Testis (tissue), 3 donors: ENCODE results near the gene EEA1. TPM values are rescaled to one million over a fixed set of nuclear protein-coding genes. Genes with fewer than 3 reads are reported as not detected.

Experiments
- DNase-seq: peaks from one replicate; pipeline ENCODE4 v3.0.0-alpha.2; 2019
- H3K27ac ChIP-seq, 2 donors: fragments of 200-600 bp; sonication (generic); one replicate each; pipeline ENCODE4 v1.5.1; 2019
- H3K27me3 ChIP-seq: fragments of 200-600 bp; sonication (generic); one replicate; pipeline ENCODE4 v1.5.1; 2019
- H3K36me3 ChIP-seq: fragments of 200-600 bp; sonication (generic); one replicate; pipeline ENCODE4 v1.5.1; 2017; ENCODE audit warnings: low read depth; ENCODE audit errors: missing control alignments
- H3K4me1 ChIP-seq: fragments of 200-600 bp; sonication (generic); one replicate; pipeline ENCODE4 v1.5.1; 2019
- H3K4me3 ChIP-seq, 2 donors: fragments of 200-600 bp; sonication (generic); one replicate each; pipeline ENCODE4 v1.5.1; 2017 to 2019
- H3K9me3 ChIP-seq: fragments of 200-600 bp; sonication (generic); one replicate; pipeline ENCODE4 v1.5.1; 2017
- POLR2A ChIP-seq: fragments of 450-650 bp; IDR thresholded peaks from one replicate; pipeline ENCODE4 v1.6.1; 2017; ENCODE audit warnings: antibody characterized with exemption, mild to moderate bottlenecking, moderate library complexity
- WGBS, 2 donors: methylation state at CpG; one replicate each; pipeline ENCODE4 v1.1.5; 2018; 5-methylcytosine and 5-hydroxymethylcytosine counted together
- intact Hi-C: fragments of 100-400 bp; cut with DNase I; formaldehyde crosslinking; loops from one replicate; pipeline ENCODE4 v1.15.1; 2023; ENCODE audit warnings: low total_unique reads
- polyA plus RNA-seq: library from polyadenylated mRNA; stranded (reverse); fragments of 350-450 nt; fragmentation: Illumina TruSeq; extraction: RNeasy Lipid Tissue Mini Kit (QIAGEN cat#74804); gene quantifications from one replicate; pipeline ENCODE4 v1.2.3, GENCODE V29; 2014; ENCODE audit warnings: low read depth, low replicate concordance; ENCODE audit not compliant: insufficient read depth
- total RNA-seq, 2 donors: library from RNA; depleted of rRNA; stranded (reverse); fragments of >200 nt; gene quantifications; one replicate each; pipeline ENCODE4 v1.2.3, GENCODE V29; 2016
- TF ChIP-seq, protein P1 (sequence below), 3 experiments: fragments of 450-650 bp in 2 of 3; fragments of 200-600 bp in 1 of 3; sonication (generic) in 1 of 3; IDR thresholded peaks; one replicate each; pipeline ENCODE4 v1.5.1; 2016 to 2019; ENCODE audit warnings: antibody characterized with exemption in 3 of 3, mild to moderate bottlenecking in 2 of 3, moderate library complexity in 1 of 3

Gene EEA1
- total and polyA plus RNA-seq, 3 donors from 2014 or later, result 1.8 to 14.9 (median 14.3) TPM

DNA sequence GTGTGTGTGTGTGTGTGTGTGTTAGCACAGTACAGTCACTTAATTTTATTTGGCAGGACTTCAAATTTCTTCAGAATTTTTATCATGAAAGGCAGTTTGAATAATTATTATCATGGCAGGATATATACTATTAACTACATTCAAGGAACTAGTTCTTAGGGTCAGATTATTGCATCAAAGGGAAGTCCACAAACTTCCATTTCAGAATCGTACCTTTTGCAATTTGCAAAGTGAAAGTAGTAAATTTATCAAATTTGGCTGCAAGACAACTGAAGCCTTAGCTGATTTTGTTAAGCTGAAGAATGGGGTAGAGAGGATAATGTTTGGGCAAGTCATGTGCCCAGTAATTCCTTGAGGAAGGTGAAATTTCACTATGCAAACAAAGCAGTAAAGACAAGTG is 158.1 kb downstream of the EEA1 start:
- H3K4me3 ChIP-seq, result no peak overlapping the region
- no peaks in the 10 kb centered on the region for H3K36me3 ChIP-seq
- intact Hi-C loops, result no loop called here
- no peaks in the 10 kb centered on the region for H3K9me3 ChIP-seq
- H3K27ac ChIP-seq, result no peak overlapping the region
- no peak for TF ChIP-seq POLR2A
- TF ChIP-seq, protein P1, sequence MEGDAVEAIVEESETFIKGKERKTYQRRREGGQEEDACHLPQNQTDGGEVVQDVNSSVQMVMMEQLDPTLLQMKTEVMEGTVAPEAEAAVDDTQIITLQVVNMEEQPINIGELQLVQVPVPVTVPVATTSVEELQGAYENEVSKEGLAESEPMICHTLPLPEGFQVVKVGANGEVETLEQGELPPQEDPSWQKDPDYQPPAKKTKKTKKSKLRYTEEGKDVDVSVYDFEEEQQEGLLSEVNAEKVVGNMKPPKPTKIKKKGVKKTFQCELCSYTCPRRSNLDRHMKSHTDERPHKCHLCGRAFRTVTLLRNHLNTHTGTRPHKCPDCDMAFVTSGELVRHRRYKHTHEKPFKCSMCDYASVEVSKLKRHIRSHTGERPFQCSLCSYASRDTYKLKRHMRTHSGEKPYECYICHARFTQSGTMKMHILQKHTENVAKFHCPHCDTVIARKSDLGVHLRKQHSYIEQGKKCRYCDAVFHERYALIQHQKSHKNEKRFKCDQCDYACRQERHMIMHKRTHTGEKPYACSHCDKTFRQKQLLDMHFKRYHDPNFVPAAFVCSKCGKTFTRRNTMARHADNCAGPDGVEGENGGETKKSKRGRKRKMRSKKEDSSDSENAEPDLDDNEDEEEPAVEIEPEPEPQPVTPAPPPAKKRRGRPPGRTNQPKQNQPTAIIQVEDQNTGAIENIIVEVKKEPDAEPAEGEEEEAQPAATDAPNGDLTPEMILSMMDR (IDR thresholded peaks at IDR 0.05), result no peak
- DNase-seq, result no peak
- 43 to 58% methylated on average over 1 of the region's 1 CpG for WGBS, 2 donors
- H3K27me3 ChIP-seq, result no peaks in the 10 kb centered on the region
- peaks cover 3% of the 10 kb centered on the region for H3K4me1 ChIP-seq

DNA sequence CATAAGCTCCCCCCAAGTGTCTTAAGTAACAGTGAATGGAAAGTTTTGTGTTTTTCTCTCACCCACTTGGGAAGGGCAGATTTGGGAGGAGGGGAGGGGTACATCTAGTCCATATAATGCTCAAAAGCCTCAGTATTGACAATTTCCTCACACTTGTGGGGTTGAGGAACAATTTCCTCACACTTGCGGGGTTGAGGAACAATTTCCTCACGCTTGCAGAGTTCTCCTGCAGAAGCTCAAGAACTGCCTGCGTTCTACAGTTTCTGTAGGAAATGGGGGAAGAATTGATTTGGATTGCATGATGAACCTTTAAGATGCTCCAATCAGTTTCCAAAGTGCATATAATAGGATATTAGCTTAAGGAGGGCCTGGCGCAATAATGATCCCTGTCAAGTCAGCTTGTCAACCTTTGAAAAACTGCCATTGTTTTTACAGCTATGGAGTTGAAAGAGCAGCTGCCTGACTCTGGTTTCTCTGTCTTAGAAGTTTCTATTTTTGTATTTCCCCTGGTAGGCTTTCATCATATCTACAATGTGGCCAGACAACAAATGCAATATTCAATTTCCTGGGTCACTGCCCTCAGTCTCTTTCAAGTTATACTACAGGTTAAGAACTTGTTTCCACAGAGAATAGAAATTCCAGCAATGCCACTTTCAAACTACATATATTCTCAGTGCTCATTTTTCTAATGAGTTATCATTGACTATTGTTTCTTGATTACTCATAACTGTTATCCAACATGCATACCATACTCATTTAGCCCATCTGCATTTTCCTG is 159.8 kb downstream of the EEA1 start:
- Histone ChIP-seq H3K27me3 (no peaks in the 10 kb centered on the region), H3K36me3 (no peaks in the 10 kb centered on the region), H3K4me1 (peaks cover 3% of the 10 kb centered on the region), H3K9me3 (no peaks in the 10 kb centered on the region), H3K4me3 (no peak overlapping the region), H3K27ac (no peak overlapping the region)
- DNase-seq, result no peak
- TF ChIP-seq, protein P1 (IDR thresholded peaks at IDR 0.05), result no peak
- no peak for TF ChIP-seq POLR2A
- intact Hi-C loops, result no loop called here
- 86 to 92% methylated on average over 4 of the region's 4 CpGs for WGBS, 2 donors

DNA sequence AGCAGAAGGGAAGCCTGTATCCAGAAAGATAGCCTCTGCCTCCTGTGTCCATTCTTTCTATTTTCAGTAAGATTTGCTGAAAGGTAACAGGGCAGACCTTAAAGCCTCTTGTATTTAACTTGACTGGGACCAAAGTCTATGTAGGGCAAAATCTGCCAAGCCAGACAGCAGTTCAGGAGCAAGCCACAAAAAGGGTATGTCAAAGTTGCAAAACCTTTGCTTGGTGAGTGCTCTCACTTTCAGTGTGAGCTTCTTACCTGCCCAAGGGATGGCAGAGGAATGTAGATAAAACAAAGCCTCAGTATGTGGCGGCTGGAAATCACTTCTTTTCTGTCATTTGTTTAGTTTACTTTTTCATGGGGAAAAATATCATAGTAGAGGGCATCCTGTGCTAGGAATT is 163.2 kb downstream of the EEA1 start:
- intact Hi-C loops, result no loop called here
- Histone ChIP-seq H3K27ac (no peak overlapping the region), H3K9me3 (no peaks in the 10 kb centered on the region), H3K4me3 (no peak overlapping the region), H3K27me3 (no peaks in the 10 kb centered on the region), H3K36me3 (no peaks in the 10 kb centered on the region), H3K4me1 (peaks cover 3% of the 10 kb centered on the region)
- no peak for DNase-seq
- TF ChIP-seq, protein P1 (IDR thresholded peaks at IDR 0.05), result no peak
- TF ChIP-seq POLR2A, result no peak
- 79 to 100% methylated on average over 1 of the region's 1 CpG for WGBS, 2 donors

DNA sequence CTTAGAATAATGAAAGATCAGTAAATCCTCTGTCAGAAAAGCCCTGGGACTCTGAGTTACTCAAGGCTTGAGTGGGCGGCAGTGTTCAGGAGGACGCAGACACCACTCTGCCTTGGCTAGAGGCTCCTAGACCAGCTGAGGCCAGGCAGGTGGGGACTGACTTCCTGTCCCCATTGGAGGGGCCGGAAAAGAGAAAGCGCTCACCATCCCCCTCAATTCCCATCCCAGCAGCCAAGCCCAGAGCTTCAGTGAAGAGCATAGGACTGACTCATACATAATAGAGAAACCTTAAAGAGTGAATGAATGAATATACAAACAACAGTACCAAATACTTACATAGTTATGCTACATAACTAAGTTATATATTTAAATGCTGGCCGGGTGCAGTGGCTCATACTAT is 164.3 kb downstream of the EEA1 start:
- H3K27me3 ChIP-seq, result no peaks in the 10 kb centered on the region
- DNase-seq, result no peak
- H3K4me3 ChIP-seq, result no peak overlapping the region
- H3K36me3 ChIP-seq, result no peaks in the 10 kb centered on the region
- no peaks in the 10 kb centered on the region for H3K9me3 ChIP-seq
- intact Hi-C loops, result no loop called here
- peaks cover 3% of the 10 kb centered on the region for H3K4me1 ChIP-seq
- 74 to 75% methylated on average over 4 to 5 of the region's 5 CpGs for WGBS, 2 donors
- H3K27ac ChIP-seq, result no peak overlapping the region
- TF ChIP-seq, protein P1 (IDR thresholded peaks at IDR 0.05), result no peak
- TF ChIP-seq POLR2A, result no peak

DNA sequence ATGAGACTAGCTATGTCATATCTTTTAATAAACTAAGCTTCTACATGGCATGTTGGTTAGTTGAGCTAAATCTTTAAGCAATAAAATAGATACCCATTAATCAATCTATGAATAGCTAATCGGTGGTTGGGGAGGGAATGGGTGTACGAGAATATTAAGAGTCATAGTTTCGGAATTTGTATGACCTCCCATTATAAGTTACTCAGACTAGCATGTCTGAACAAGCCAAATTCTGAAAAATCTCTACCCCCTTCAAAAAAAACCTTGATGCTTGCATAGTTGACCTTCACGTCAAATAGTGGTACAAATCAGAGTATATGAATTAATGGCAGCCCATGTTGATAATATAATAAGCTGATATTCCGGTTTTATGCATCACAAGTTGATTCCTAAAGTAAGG is 166.3 kb downstream of the EEA1 start:
- intact Hi-C loops, result no loop called here
- Histone ChIP-seq H3K4me3 (no peak overlapping the region), H3K27me3 (no peaks in the 10 kb centered on the region), H3K4me1 (no peaks in the 10 kb centered on the region), H3K27ac (no peak overlapping the region), H3K9me3 (no peaks in the 10 kb centered on the region), H3K36me3 (no peaks in the 10 kb centered on the region)
- no peak for TF ChIP-seq POLR2A
- TF ChIP-seq, protein P1 (IDR thresholded peaks at IDR 0.05), result no peak
- WGBS, 2 donors, result 94 to 96% methylated on average over 5 of the region's 5 CpGs
- no peak for DNase-seq
